Panc1 (cell line): ENCODE results near the gene PHC3. TPM values are rescaled to one million over a fixed set of nuclear protein-coding genes. Genes with fewer than 3 reads are reported as not detected.

Source experiments
- ATAC-seq: fragments of 200-7000 bp; cut with Tn5 transposase; 2 replicates; pipeline ENCODE4 v1.9.1; 2020; ENCODE audit warnings: mild to moderate bottlenecking, moderate library complexity
- BruUV-seq: library from RNA; stranded (reverse); fragments of 400-500 nt; replicated peaks from 2 replicates; lab custom pipeline; 2021; lab: Mats Ljungman, UMichigan
- CTCF ChIA-PET: fragments of 300-600 bp; sonication (Branson Sonifier 250); formaldehyde crosslinking; loops from one replicate; lab custom pipeline; 2022; ENCODE audit warnings: antibody characterized with exemption; lab: Charles Lee
- POLR2A ChIA-PET: fragments of 300-600 bp; sonication (Branson Sonifier 250); formaldehyde crosslinking; loops from one replicate; lab custom pipeline; 2022; ENCODE audit warnings: antibody characterized with exemption; lab: Charles Lee
- DNase-seq: peaks from one replicate; pipeline ENCODE4 v3.0.0-alpha.2; 2010; ENCODE audit warnings: low read depth, low spot score
- H3K27ac ChIP-seq: 2 replicates; pipeline ENCODE4 v1.5.1; 2011; ENCODE audit warnings: mild to moderate bottlenecking, low read length, inconsistent platforms
- H3K27me3 ChIP-seq: fragments of 200-500 bp; sonication (Bioruptor generic); 2 replicates; pipeline ENCODE4 v1.6.0; 2014; ENCODE audit warnings: low read length, inconsistent platforms; ENCODE audit not compliant: control insufficient read depth, insufficient read depth
- H3K36me3 ChIP-seq: fragments of 200-500 bp; sonication (Bioruptor generic); 2 replicates; pipeline ENCODE4 v1.5.1; 2014; ENCODE audit warnings: inconsistent platforms, mild to moderate bottlenecking, low read length, moderate library complexity; ENCODE audit not compliant: control insufficient read depth, insufficient read depth
- H3K4me1 ChIP-seq: 2 replicates; pipeline ENCODE4 v1.5.1; 2011; ENCODE audit warnings: inconsistent platforms, mild to moderate bottlenecking, low read length, moderate library complexity; ENCODE audit not compliant: control insufficient read depth, insufficient read depth
- H3K4me3 ChIP-seq, 2 experiments: 2 replicates each; pipeline ENCODE4 v1.5.1; 2011 to 2012; ENCODE audit warnings: low read depth in 2 of 2, low read length in 2 of 2, mild to moderate bottlenecking in 2 of 2, inconsistent platforms in 1 of 2, moderate library complexity in 1 of 2
- H3K9me3 ChIP-seq: fragments of 200-500 bp; sonication (Bioruptor generic); 2 replicates; pipeline ENCODE4 v1.5.1; 2014; ENCODE audit warnings: low read depth, mild to moderate bottlenecking, inconsistent platforms, low read length, moderate library complexity; ENCODE audit not compliant: control insufficient read depth, insufficient read depth
- CTCF ChIP-seq: fragments of 450-650 bp; IDR thresholded peaks from 2 replicates; pipeline ENCODE4 v1.5.1; 2017; ENCODE audit warnings: mild to moderate bottlenecking
- POLR2AphosphoS5 ChIP-seq: IDR thresholded peaks from 2 replicates; pipeline ENCODE4 v1.6.1; 2012; ENCODE audit warnings: mild to moderate bottlenecking, low read depth, low read length, moderate library complexity
- SIN3A ChIP-seq: IDR thresholded peaks from 2 replicates; pipeline ENCODE4 v1.6.1; 2012; ENCODE audit warnings: low read depth, mild to moderate bottlenecking, low read length, moderate library complexity, borderline replicate concordance; ENCODE audit not compliant: insufficient read depth
- TCF7L2 ChIP-seq: IDR thresholded peaks from 2 replicates; pipeline ENCODE4 v1.6.1; 2011; ENCODE audit warnings: mild to moderate bottlenecking, low read depth, low read length, inconsistent platforms
- in situ Hi-C: cut with HindIII; loops from 2 replicates; pipeline ENCODE4 v1.10.0; 2016; ENCODE audit warnings: low sequenced_read_pairs, low pct_unique_long_range_greater_than_20kb
- intact Hi-C: fragments of 100-400 bp; cut with micrococcal nuclease; formaldehyde crosslinking; loops from one replicate; pipeline ENCODE4 v1.10.0; 2022; ENCODE audit not compliant: unreplicated experiment
- total RNA-seq: library from RNA; stranded (reverse); gene quantifications from one replicate; pipeline ENCODE4 v1.2.1, GENCODE V29; 2021; ENCODE audit not compliant: unreplicated experiment
- TF ChIP-seq, protein P1 (sequence below), 2 experiments: IDR thresholded peaks; 2 replicates each; pipeline ENCODE4 v1.6.1; 2011 to 2012; ENCODE audit warnings: low read depth in 2 of 2, control low read depth in 1 of 2, low read length in 1 of 2, mild to moderate bottlenecking in 1 of 2, moderate library complexity in 1 of 2; ENCODE audit not compliant: insufficient read depth in 1 of 2

The PHC3 gene
- total RNA-seq, 1 experiment from 2014 or later = 53.8 TPM

DNA sequence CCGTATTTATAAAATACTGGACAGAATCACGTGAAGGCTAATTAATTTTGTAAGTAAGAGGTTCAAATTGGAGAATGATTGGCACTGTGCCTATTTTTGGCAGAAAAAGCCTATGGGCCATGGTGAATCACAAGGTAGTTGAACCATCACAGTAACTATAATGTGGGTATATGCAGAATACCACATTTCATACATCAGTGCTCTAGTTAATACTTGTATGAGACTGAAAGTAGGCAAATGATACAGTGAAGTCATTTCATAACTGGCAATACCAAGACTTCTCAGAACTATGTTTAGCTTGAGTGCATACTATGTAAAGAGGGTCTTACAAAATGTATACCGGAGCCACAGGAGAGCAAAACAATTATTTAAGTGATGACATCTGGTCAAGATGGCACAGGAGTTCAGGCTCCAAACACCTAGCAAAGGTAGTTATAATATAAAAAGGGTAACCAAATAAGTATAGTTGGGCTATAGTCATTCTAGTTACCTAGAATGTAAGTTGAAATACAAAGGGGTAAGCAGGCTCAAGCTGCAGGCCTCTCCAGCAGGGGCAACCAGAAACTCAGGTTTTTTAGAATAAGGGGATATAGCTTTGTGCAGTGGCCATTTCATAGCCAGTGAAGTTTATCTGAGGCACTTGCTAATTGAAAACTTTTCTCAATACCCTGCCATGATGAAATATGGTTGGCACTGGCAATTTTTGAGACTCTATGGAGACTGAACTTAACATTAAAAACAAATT, 124.7 kb downstream of the PHC3 start:
- H3K4me3 ChIP-seq = no peak overlapping the region
- ChIA-PET POLR2A (no interaction called here), CTCF (no interaction called here)
- peaks cover 5% of the 10 kb centered on the region; the same call in 1 of the 2 replicates for H3K27me3 ChIP-seq
- BruUV-seq = no TSS peak
- TF ChIP-seq TCF7L2 = no peak
- TF ChIP-seq CTCF = no peak
- TF ChIP-seq POLR2AphosphoS5 = no peak
- no peak for TF ChIP-seq SIN3A
- TF ChIP-seq, protein P1, sequence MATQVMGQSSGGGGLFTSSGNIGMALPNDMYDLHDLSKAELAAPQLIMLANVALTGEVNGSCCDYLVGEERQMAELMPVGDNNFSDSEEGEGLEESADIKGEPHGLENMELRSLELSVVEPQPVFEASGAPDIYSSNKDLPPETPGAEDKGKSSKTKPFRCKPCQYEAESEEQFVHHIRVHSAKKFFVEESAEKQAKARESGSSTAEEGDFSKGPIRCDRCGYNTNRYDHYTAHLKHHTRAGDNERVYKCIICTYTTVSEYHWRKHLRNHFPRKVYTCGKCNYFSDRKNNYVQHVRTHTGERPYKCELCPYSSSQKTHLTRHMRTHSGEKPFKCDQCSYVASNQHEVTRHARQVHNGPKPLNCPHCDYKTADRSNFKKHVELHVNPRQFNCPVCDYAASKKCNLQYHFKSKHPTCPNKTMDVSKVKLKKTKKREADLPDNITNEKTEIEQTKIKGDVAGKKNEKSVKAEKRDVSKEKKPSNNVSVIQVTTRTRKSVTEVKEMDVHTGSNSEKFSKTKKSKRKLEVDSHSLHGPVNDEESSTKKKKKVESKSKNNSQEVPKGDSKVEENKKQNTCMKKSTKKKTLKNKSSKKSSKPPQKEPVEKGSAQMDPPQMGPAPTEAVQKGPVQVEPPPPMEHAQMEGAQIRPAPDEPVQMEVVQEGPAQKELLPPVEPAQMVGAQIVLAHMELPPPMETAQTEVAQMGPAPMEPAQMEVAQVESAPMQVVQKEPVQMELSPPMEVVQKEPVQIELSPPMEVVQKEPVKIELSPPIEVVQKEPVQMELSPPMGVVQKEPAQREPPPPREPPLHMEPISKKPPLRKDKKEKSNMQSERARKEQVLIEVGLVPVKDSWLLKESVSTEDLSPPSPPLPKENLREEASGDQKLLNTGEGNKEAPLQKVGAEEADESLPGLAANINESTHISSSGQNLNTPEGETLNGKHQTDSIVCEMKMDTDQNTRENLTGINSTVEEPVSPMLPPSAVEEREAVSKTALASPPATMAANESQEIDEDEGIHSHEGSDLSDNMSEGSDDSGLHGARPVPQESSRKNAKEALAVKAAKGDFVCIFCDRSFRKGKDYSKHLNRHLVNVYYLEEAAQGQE (IDR thresholded peaks at IDR 0.05; ENCODE audit: insufficient read depth in 1 of 2, low read depth in 2 of 2, low read length in 1 of 2) = no peak
- intact Hi-C loops = no loop called here
- no peaks in the 10 kb centered on the region for H3K9me3 ChIP-seq
- H3K4me1 ChIP-seq = no peaks in the 10 kb centered on the region
- no peaks in the 10 kb centered on the region for H3K36me3 ChIP-seq
- ATAC-seq (no peak), DNase-seq (no peak)
- H3K27ac ChIP-seq = no peak overlapping the region
- in situ Hi-C loops = no loop called here

DNA sequence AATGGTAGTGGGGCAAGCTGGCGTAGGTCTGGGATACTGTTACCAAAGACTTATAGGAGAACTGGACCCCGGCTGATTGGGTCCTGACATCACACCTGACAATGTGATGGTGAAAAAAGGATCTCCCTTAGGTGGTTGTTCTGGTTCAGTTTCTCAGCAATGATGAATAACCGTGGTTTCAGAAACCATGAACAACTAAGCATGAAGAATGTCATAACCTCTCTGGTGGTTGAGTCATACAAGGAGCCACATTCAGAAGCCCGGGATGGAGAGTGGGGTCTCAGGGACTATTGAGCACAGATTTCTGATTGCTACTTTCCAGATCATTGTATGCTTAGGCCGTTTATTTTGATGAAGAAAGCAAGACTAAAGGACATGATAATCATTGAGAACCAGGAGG, 126.3 kb downstream of the PHC3 start:
- POLR2A ChIA-PET = interaction anchor here (0.6 kb wide), 1 partner anchor 20 kb away, joined by 4 read pairs; no protein-coding TSS in a partner anchor
- no peak for ATAC-seq
- intact Hi-C loops (no loop called here), in situ Hi-C loops (no loop called here)
- DNase-seq = no peak
- H3K27ac ChIP-seq = no peak overlapping the region
- CTCF ChIA-PET = no interaction called here
- H3K36me3 ChIP-seq = no peaks in the 10 kb centered on the region
- no peaks in the 10 kb centered on the region for H3K9me3 ChIP-seq
- H3K4me1 ChIP-seq = no peaks in the 10 kb centered on the region
- TF ChIP-seq POLR2AphosphoS5 (no peak), TCF7L2 (no peak), CTCF (no peak)
- TF ChIP-seq, protein P1 (IDR thresholded peaks at IDR 0.05; ENCODE audit: insufficient read depth in 1 of 2, low read depth in 2 of 2, low read length in 1 of 2) = no peak
- no peak overlapping the region for H3K4me3 ChIP-seq
- peaks cover 5% of the 10 kb centered on the region; the same call in 1 of the 2 replicates for H3K27me3 ChIP-seq
- no TSS peak for BruUV-seq
